ENCODE measurements around the gene CATSPER4.

Gene CATSPER4

GRCh38 chr1:26190373-26190987, at the start of gene CATSPER4:
CATSPER4 (plus strand) TSS chr1:26190602; CDS start chr1:26190628, 26 bp downstream.
- DNase-seq = no peak

- no peak for DNase-seq
Measured at GRCh38 chr1:26142159-26142558, 48.2 kb upstream of the CATSPER4 start.

- DNase-seq = peak; percentile 74
Measured at GRCh38 chr1:26145041-26145959, 45.1 kb upstream of the CATSPER4 start.

GRCh38 chr1:26145960-26146294, 44.5 kb upstream of the CATSPER4 start:
- DNase-seq = no peak

- no peak for DNase-seq
Measured at GRCh38 chr1:26148887-26149286, 41.5 kb upstream of the CATSPER4 start.

GRCh38 chr1:26153966-26154532, 36.4 kb upstream of the CATSPER4 start:
- no peak for DNase-seq

GRCh38 chr1:26154750-26155149, 35.7 kb upstream of the CATSPER4 start:
- DNase-seq = no peak

- DNase-seq = no peak
Measured at GRCh38 chr1:26155370-26156284, 34.8 kb upstream of the CATSPER4 start.

- no peak for DNase-seq
Measured at GRCh38 chr1:26156285-26157038, 33.9 kb upstream of the CATSPER4 start.

- no peak for DNase-seq
Measured at GRCh38 chr1:26158271-26158907, 32.0 kb upstream of the CATSPER4 start.

GRCh38 chr1:26158908-26159742, 31.3 kb upstream of the CATSPER4 start, which contains the start of gene FAM110D:
FAM110D (plus strand) TSS chr1:26159079; CDS start chr1:26161292, 2,213 bp downstream.
- DNase-seq = no peak

GRCh38 chr1:26159743-26160039, 30.7 kb upstream of the CATSPER4 start:
- DNase-seq = no peak

- DNase-seq = no peak
Measured at GRCh38 chr1:26160527-26161414, 29.6 kb upstream of the CATSPER4 start.

GRCh38 chr1:26161415-26162219, 28.8 kb upstream of the CATSPER4 start:
- no peak for DNase-seq

- DNase-seq = no peak
Measured at GRCh38 chr1:26162220-26162709, 28.1 kb upstream of the CATSPER4 start.

GRCh38 chr1:26163684-26164035, 26.7 kb upstream of the CATSPER4 start:
- no peak for DNase-seq

GRCh38 chr1:26164036-26164860, 26.2 kb upstream of the CATSPER4 start:
- no peak for DNase-seq
